H9 (cell line): Measurements from ENCODE around the gene SHC4. TPM values are rescaled to one million over a fixed set of nuclear protein-coding genes. Genes with fewer than 3 reads are reported as not detected.

Source experiments
- DNase-seq: peaks from one replicate; pipeline ENCODE4 v3.0.0-alpha.2; 2017
- H2AFZ ChIP-seq: one replicate; pipeline ENCODE4 v1.6.1; 2013; ENCODE audit warnings: mild to moderate bottlenecking, low read length, control low read depth, moderate library complexity
- H2AK5ac ChIP-seq: 2 replicates; pipeline ENCODE4 v1.6.1; 2013; ENCODE audit warnings: low read length, control low read depth, mixed read lengths; ENCODE audit not compliant: insufficient read length
- H2BK120ac ChIP-seq: one replicate; pipeline ENCODE4 v1.6.1; 2013; ENCODE audit warnings: low read depth, mild to moderate bottlenecking, low read length, control low read depth, inconsistent platforms; ENCODE audit not compliant: poor library complexity, severe bottlenecking
- H2BK12ac ChIP-seq: 2 replicates; pipeline ENCODE4 v1.6.1; 2013; ENCODE audit warnings: low read length, control low read depth, mixed read lengths, low read depth; ENCODE audit not compliant: insufficient read length
- H2BK15ac ChIP-seq: 2 replicates; pipeline ENCODE4 v1.6.1; 2013; ENCODE audit warnings: low read depth, low read length, control low read depth
- H2BK20ac ChIP-seq: one replicate; pipeline ENCODE4 v1.6.1; 2013; ENCODE audit warnings: low read depth, mild to moderate bottlenecking, low read length, control low read depth, inconsistent platforms; ENCODE audit not compliant: poor library complexity, severe bottlenecking
- H2BK5ac ChIP-seq: 2 replicates; pipeline ENCODE4 v1.6.1; 2013; ENCODE audit warnings: low read length, control low read depth, mixed read lengths; ENCODE audit not compliant: insufficient read length
- H3K14ac ChIP-seq: 2 replicates; pipeline ENCODE4 v1.6.1; 2013; ENCODE audit warnings: low read length, control low read depth; ENCODE audit not compliant: insufficient read depth
- H3K18ac ChIP-seq: 2 replicates; pipeline ENCODE4 v1.6.1; 2013; ENCODE audit warnings: low read depth, mild to moderate bottlenecking, mixed read lengths, low read length, control low read depth; ENCODE audit not compliant: insufficient read length
- H3K23ac ChIP-seq: 2 replicates; pipeline ENCODE4 v1.6.1; 2013; ENCODE audit warnings: low read length, control low read depth, mixed read lengths, low read depth; ENCODE audit not compliant: insufficient read length
- H3K23me2 ChIP-seq: 2 replicates; pipeline ENCODE4 v1.6.1; 2013; ENCODE audit warnings: low read depth, mild to moderate bottlenecking, mixed read lengths, low read length, control low read depth; ENCODE audit not compliant: insufficient read length, poor library complexity, severe bottlenecking
- H3K27ac ChIP-seq: 2 replicates; pipeline ENCODE4 v1.5.1; 2013; ENCODE audit warnings: low read length, control low read depth, mixed read lengths, low read depth; ENCODE audit not compliant: insufficient read length
- H3K27me3 ChIP-seq: 2 replicates; pipeline ENCODE4 v1.6.1; 2013; ENCODE audit warnings: low read length, control low read depth, inconsistent platforms; ENCODE audit not compliant: insufficient read depth
- H3K4ac ChIP-seq: 2 replicates; pipeline ENCODE4 v1.6.1; 2013; ENCODE audit warnings: low read depth, mild to moderate bottlenecking, control low read depth, inconsistent platforms, low read length, moderate library complexity
- H3K4me1 ChIP-seq: 2 replicates; pipeline ENCODE4 v1.6.1; 2013; ENCODE audit warnings: low read length, control low read depth, inconsistent platforms; ENCODE audit not compliant: insufficient read depth
- H3K4me2 ChIP-seq: 2 replicates; pipeline ENCODE4 v1.6.1; 2013; ENCODE audit warnings: low read length, control low read depth, mixed read lengths; ENCODE audit not compliant: insufficient read length, insufficient read depth
- H3K56ac ChIP-seq: 2 replicates; pipeline ENCODE4 v1.6.1; 2013; ENCODE audit warnings: low read depth, mild to moderate bottlenecking, mixed read lengths, low read length, control low read depth; ENCODE audit not compliant: insufficient read length
- H3K79me1 ChIP-seq: 2 replicates; pipeline ENCODE4 v1.6.1; 2013; ENCODE audit warnings: low read depth, mild to moderate bottlenecking, moderate library complexity, low read length, control low read depth, inconsistent platforms; ENCODE audit not compliant: insufficient read depth, poor library complexity, severe bottlenecking
- H3K79me2 ChIP-seq: 2 replicates; pipeline ENCODE4 v1.6.1; 2013; ENCODE audit warnings: low read length, control low read depth, inconsistent platforms; ENCODE audit not compliant: insufficient read depth
- H3K9ac ChIP-seq: 2 replicates; pipeline ENCODE4 v1.6.1; 2013; ENCODE audit warnings: low read length, control low read depth, mixed read lengths; ENCODE audit not compliant: insufficient read length; ENCODE audit errors: extremely low read depth
- H3K9me3 ChIP-seq: one replicate; pipeline ENCODE4 v1.6.1; 2013; ENCODE audit warnings: low read depth, low read length, inconsistent platforms; ENCODE audit not compliant: control insufficient read depth
- H3T11ph ChIP-seq: one replicate; pipeline ENCODE4 v1.6.1; 2013; ENCODE audit warnings: mild to moderate bottlenecking, low read length, control low read depth, inconsistent platforms
- H4K20me1 ChIP-seq: one replicate; pipeline ENCODE4 v1.6.1; 2013; ENCODE audit not compliant: control insufficient read depth, insufficient read length, insufficient read depth
- H4K5ac ChIP-seq: 2 replicates; pipeline ENCODE4 v1.6.1; 2013; ENCODE audit warnings: low read depth, mild to moderate bottlenecking, mixed read lengths, low read length, control low read depth; ENCODE audit not compliant: insufficient read length
- H4K8ac ChIP-seq: replicated peaks from 2 replicates; pipeline ENCODE4 v1.6.1; 2013; ENCODE audit warnings: low read length, control low read depth, mixed read lengths, low read depth; ENCODE audit not compliant: insufficient read length
- H4K91ac ChIP-seq: 2 replicates; pipeline ENCODE4 v1.6.1; 2013; ENCODE audit warnings: low read depth, mild to moderate bottlenecking, moderate library complexity, mixed read lengths, low read length, control low read depth; ENCODE audit not compliant: insufficient read length
- H3K27ac Mint-ChIP-seq, 3 experiments: 2 replicates in 2 of 3; 3 replicates in 1 of 3; pipeline ENCODE4 v1.8.0; 2020 to 2021; ENCODE audit warnings: mixed read lengths in 3 of 3, mild to moderate bottlenecking in 1 of 3, moderate library complexity in 1 of 3
- H3K27me3 Mint-ChIP-seq: 2 replicates; pipeline ENCODE4 v1.8.0; 2021; ENCODE audit warnings: low read depth, mild to moderate bottlenecking, moderate library complexity, mixed read lengths
- H3K36me3 Mint-ChIP-seq, 3 experiments: 2 replicates in 2 of 3; 3 replicates in 1 of 3; pipeline ENCODE4 v1.8.0; 2020 to 2021; ENCODE audit warnings: low read depth in 3 of 3, mixed read lengths in 3 of 3; ENCODE audit not compliant: insufficient read depth in 1 of 3
- H3K4me1 Mint-ChIP-seq, 2 experiments: 2 replicates each; pipeline ENCODE4 v1.8.0; 2020; ENCODE audit warnings: mixed read lengths in 2 of 2
- H3K4me3 Mint-ChIP-seq, 2 experiments: 2 replicates in 1 of 2; 3 replicates in 1 of 2; pipeline ENCODE4 v1.8.0; 2020 to 2021; ENCODE audit warnings: mild to moderate bottlenecking in 2 of 2, mixed read lengths in 2 of 2, moderate library complexity in 1 of 2
- H3K9me3 Mint-ChIP-seq, 2 experiments: 2 replicates in 1 of 2; 3 replicates in 1 of 2; pipeline ENCODE4 v1.8.0; 2020; ENCODE audit warnings: mild to moderate bottlenecking in 2 of 2, mixed read lengths in 2 of 2, moderate library complexity in 1 of 2
- CTCF ChIP-seq: fragments of 200-600 bp; sonication (generic); conservative IDR thresholded peaks from 3 replicates; pipeline ENCODE4 v1.8.0; 2021; ENCODE audit warnings: antibody characterized with exemption, mild to moderate bottlenecking
- WGBS: extraction: QIAGEN DNeasy Blood & Tissue Kit; methylation state at CpG from one replicate; pipeline ENCODE4 v1.1.7; 2013; ENCODE audit warnings: missing lambda C conversion rate, low lambda C conversion rate, mixed read lengths; ENCODE audit not compliant: insufficient read length; ENCODE audit errors: extremely low coverage; 5-methylcytosine and 5-hydroxymethylcytosine counted together
- total RNA-seq: library from RNA; stranded (reverse); gene quantifications from 2 replicates; pipeline ENCODE4 v1.2.1, GENCODE V29; 2021

SHC4 gene
- total RNA-seq, 1 experiment from 2014 or later, result 0.26 TPM

- H3K27ac ChIP-seq, result no peak overlapping the region
- H3K36me3 Mint-ChIP-seq, result peaks cover 9 to 33% (median 26%) of the 10 kb centered on the region in 3 experiments; a peak in 6 of 7 replicates
- H3K23me2 ChIP-seq, result no peaks in the 10 kb centered on the region
- no peaks in the 10 kb centered on the region for H3K27me3 ChIP-seq
- H3K4me1 Mint-ChIP-seq, result peaks cover 8 to 29% of the 10 kb centered on the region in 2 experiments
- no peak overlapping the region for H3K4ac ChIP-seq
- H3K4me1 ChIP-seq, result no peaks in the 10 kb centered on the region
- H2BK12ac ChIP-seq, result no peak overlapping the region
- H3K27ac Mint-ChIP-seq, result no peak overlapping the region
- H3K14ac ChIP-seq, result no peak overlapping the region
- no peaks in the 10 kb centered on the region for H3K9me3 Mint-ChIP-seq
- H3K9ac ChIP-seq, result no peak overlapping the region
- no peak overlapping the region for H3K4me3 Mint-ChIP-seq
- H2BK20ac ChIP-seq, result no peak overlapping the region
- H2BK120ac ChIP-seq, result no peak overlapping the region
- H3K9me3 ChIP-seq, result no peaks in the 10 kb centered on the region
- no peak overlapping the region for H2AFZ ChIP-seq
- no peak overlapping the region for H3K56ac ChIP-seq
- H4K5ac ChIP-seq, result no peak overlapping the region
- H3K18ac ChIP-seq, result no peak overlapping the region
- WGBS, result no CpG with 5 or more reads among the region's 3 CpGs
- no peak overlapping the region for H2BK5ac ChIP-seq
- DNase-seq, result no peak
- no peak overlapping the region for H3K4me2 ChIP-seq
- H2AK5ac ChIP-seq, result no peak overlapping the region
- no peak overlapping the region for H3K23ac ChIP-seq
- H3K79me1 ChIP-seq, result no peaks in the 10 kb centered on the region
- H3K27me3 Mint-ChIP-seq, result no peaks in the 10 kb centered on the region
- no peaks in the 10 kb centered on the region for H3K79me2 ChIP-seq
- H4K91ac ChIP-seq, result no peak overlapping the region
- H4K8ac ChIP-seq, result no peak overlapping the region
- no peak overlapping the region for H3T11ph ChIP-seq
- no peaks in the 10 kb centered on the region for H4K20me1 ChIP-seq
- H2BK15ac ChIP-seq, result no peak overlapping the region
- TF ChIP-seq CTCF, result no peak
Observed at GRCh38 chr15:48795901-48796300, 167.8 kb downstream of the SHC4 start.
